Activated naive CD4-positive, alpha-beta T cell treated with anti-CD3 and anti-CD28 coated beads, Interleukin-2, amount 50 U/mL, for 72 hours (primary cell): Measurements from ENCODE around the gene KCTD6. TPM values are rescaled to one million over a fixed set of nuclear protein-coding genes. Genes with fewer than 3 reads are reported as not detected.

Experiments
- ATAC-seq, 2 donors: fragments of 150-1000 bp; cut with Tn5 transposase; 2 replicates each; pipeline ENCODE4 v1.10.0; 2021; ENCODE audit warnings: mild to moderate bottlenecking in 2 of 2, moderate library complexity in 2 of 2
- DNase-seq, 2 donors: peaks; one replicate each; pipeline ENCODE4 v3.0.0; 2021 to 2022; ENCODE audit warnings: low spot score in 2 of 2
- H3K27ac Mint-ChIP-seq, 2 donors: one replicate each; pipeline ENCODE4 v1.8.0; 2022; ENCODE audit warnings: mild to moderate bottlenecking in 2 of 2, mixed read lengths in 2 of 2
- H3K36me3 Mint-ChIP-seq, 2 donors: one replicate each; pipeline ENCODE4 v1.8.0; 2022; ENCODE audit warnings: mixed read lengths in 2 of 2
- H3K9me3 Mint-ChIP-seq, 2 donors: one replicate each; pipeline ENCODE4 v1.8.0; 2022; ENCODE audit warnings: mixed read lengths in 2 of 2
- total RNA-seq, 2 donors: library from RNA; stranded (reverse); gene quantifications; one replicate each; pipeline ENCODE4 v1.2.3, GENCODE V29; 2022

KCTD6 gene
- 1 to 10 TPM; 2.5 to 5.7 TPM for total RNA-seq

DNA sequence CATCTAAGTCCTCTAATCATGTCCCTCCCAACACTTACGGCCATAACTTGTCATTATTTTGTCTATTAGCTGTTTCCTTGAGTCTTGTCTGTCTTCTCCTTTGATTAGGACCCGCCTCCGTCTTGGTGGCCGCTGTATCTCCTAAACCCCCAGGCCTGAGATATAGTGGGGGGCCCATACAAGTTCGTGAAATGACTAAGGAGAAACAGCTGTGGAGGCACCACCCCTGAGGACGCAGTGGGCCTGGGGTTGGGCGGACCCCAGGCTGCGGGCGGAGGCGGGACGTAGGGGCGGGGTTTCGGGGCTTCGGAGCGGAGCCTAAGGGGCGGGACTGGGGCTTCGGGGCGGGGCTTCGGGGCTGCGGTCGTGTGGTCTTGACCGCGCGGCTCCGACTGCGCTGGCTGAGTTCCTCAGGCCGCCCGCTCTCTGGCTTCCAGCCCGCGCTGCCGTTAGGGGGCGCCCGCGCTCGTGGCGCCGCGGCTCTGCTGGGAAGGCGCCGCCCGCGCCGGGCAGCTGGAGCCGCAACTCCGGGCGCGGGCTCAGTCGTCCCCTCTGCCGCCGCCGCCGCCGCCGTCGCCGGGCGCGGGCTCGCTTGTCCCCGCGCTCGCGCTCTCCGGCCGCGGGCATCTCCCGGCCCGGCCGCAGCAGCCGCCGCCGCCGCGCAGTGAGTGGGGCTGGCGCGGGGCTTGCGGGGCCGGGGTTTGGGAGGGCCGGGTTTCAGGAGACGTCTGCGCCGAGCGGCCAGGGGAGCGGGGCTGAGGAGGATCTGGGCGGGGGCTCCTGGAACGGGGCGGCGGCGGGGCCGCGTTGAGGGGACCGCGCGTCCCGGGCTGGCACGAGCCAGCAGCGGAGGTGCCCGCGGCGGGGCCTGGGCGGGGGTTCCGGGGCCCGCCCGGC lies at the start of gene KCTD6:
TSS of gene KCTD6 (plus strand) at position 591 of the 897 bp plus-strand sequence. CDS start 6,660 bp downstream, outside the sequence.
- peaks cover 0 to 7% of the 10 kb centered on the region in 2 donors for H3K36me3 Mint-ChIP-seq

DNA sequence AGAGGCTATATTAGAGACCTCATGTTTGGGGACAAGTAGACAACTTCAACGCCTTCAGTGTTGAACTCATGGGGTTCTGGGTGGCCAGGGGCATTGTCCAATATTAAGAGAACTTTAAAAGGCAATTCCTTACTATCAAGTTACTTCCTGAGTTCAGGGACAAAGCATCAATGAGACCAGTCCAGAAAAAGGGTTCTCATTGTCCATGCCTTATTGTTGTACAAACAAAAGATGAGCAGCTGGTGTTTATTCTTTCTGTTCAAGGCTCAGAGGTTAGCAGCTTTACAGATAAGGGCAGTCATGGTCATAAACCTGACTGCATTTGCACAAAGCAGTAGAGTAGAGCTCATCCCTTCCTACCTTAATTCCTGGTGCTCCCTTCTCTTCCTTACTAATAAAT lies 39.7 kb upstream of the KCTD6 start:
- Mint-ChIP-seq H3K27ac (no peak overlapping the region), H3K9me3 (peaks cover 18 to 21% of the 10 kb centered on the region in 2 donors)
- no peak for ATAC-seq

More for the DNA sequence above, at the start of gene KCTD6:
- Mint-ChIP-seq H3K27ac (peak within 1 kb of the TSS; percentile 62 to 95), H3K9me3 (no peaks in the 10 kb centered on the region)
- DNase-seq (peak; percentile 86 to 93), ATAC-seq (peak; percentile 92 to 93)

DNA sequence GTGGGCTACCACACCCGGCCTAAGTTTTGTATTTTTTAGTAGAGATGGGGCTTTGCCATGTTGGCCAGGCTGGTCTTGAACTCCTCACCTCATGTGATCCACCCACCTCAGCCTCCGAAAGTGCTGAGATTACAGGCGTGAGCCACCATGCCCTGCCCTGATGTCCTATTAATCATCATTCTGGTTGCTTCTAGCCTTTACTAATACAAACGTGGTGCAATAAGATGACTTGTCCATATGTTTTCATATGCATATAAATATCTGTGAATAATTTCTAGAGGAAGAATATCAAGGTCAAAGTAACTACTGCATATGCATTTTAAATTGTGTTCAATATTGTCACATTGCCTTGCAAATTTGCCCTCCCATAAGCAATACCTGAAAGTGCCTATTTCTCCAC lies 32.7 kb upstream of the KCTD6 start:
- Mint-ChIP-seq H3K27ac (no peak overlapping the region), H3K9me3 (peaks cover 10 to 12% of the 10 kb centered on the region in 2 donors), H3K36me3 (peaks cover 7 to 14% of the 10 kb centered on the region in 2 donors)
- DNase-seq = no peak
- no peak for ATAC-seq

More for the DNA sequence above, 39.7 kb upstream of the KCTD6 start:
- DNase-seq = no peak
- H3K36me3 Mint-ChIP-seq = peaks cover 14 to 25% of the 10 kb centered on the region in 2 donors

DNA sequence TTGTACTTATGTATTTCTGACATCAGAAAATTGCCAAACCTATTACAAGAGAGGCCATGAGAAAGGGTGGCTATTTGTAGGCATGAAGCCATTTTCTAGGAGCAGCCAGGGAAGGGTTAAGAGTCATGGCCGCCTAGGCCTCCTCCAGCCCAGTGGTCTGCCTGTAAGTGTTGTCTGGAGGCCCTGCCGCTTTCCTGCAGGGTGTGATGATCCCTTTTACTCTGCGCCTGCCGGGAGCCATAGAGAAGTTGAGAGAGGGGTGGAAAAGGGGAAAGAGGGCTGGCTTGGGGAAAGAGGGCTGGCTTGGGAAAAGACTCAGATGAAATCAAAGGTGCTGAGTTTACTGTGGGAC lies 29.1 kb upstream of the KCTD6 start:
- H3K9me3 Mint-ChIP-seq = no peaks in the 10 kb centered on the region
- H3K36me3 Mint-ChIP-seq = no peaks in the 10 kb centered on the region
- ATAC-seq = no peak
- DNase-seq = no peak
- H3K27ac Mint-ChIP-seq = no peak overlapping the region

DNA sequence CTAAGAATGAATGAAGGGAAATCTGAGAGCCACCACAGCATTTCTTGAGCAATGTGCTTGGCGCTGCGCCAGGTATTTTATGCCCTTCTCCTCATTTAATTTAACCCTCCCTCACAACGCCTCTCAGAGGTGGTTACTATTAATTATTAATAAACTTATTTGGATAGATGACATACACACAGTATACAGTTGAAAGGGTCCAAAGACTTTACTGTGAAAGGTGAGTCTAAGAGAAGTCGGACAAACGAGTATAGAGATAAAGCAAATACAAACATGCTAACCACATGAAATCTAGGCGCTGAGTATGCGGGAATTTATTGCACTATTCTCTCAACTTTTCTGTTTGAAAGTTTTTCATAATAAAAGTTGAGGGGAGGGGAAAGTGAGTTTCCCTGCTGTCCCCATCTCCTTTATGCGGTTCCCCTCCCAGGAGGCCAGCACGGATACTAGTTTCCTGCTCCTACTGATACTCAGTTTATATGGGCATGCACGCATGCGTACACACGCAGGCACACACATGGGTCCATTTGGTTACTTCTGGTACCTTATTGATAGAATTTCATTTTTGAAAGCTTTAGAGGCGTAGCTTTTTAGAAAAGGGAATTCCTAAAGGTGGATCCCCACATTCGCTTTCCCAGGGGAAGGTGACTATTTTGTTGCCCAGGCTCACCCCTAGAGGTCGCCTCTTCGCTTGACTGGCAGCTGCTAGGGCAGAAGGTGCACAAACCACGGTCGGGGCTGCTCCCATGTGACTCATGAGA lies 28.5 kb upstream of the KCTD6 start:
- ATAC-seq (peak; percentile 98), DNase-seq (peak; percentile 74 to 92)
- Mint-ChIP-seq H3K9me3 (no peaks in the 10 kb centered on the region), H3K27ac (peak overlapping the region in 1 of 2 donors; percentile 47), H3K36me3 (no peaks in the 10 kb centered on the region)

DNA sequence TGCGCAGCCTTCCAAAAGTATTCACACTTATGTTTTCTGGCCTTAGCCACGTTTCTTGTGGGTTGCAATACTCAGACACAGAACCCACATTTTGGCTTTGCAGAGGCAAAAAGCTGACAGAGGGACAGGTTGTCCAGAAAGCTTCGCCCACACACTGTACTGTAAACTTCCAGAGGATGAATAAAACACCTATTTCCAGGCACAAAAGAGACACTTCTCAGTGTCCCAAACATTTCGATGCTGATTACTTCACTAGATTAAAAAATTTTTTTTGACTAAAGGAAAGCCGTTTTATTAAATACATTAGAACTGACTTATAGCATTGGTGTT lies 28.0 kb upstream of the KCTD6 start:
- no peak for ATAC-seq
- H3K27ac Mint-ChIP-seq = peak overlapping the region in 1 of 2 donors; percentile 47
- no peaks in the 10 kb centered on the region for H3K9me3 Mint-ChIP-seq
- H3K36me3 Mint-ChIP-seq = no peaks in the 10 kb centered on the region
- DNase-seq = no peak

DNA sequence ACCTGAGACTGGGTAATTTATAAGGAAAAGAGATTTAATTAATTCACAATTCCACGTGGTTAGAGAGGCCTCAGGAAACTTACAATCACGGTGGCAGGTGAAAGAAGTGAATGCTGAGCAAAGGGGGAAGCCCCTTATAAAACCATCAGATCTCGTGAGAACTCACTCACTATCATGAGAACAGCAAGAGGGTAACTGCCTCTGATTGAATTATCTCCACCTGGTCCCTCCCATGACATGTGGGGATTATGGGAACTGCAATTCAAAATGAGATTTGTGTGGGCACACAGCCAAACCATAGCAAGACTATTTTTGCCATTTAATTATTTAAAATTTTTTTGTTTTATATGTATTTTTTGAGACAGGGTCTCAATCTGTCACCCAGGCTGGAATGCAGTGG lies 27.0 kb upstream of the KCTD6 start:
- Mint-ChIP-seq H3K27ac (no peak overlapping the region), H3K9me3 (no peaks in the 10 kb centered on the region), H3K36me3 (no peaks in the 10 kb centered on the region)
- ATAC-seq = peak; percentile 47 to 53
- peak in 1 of 2 donors; percentile 15 for DNase-seq

DNA sequence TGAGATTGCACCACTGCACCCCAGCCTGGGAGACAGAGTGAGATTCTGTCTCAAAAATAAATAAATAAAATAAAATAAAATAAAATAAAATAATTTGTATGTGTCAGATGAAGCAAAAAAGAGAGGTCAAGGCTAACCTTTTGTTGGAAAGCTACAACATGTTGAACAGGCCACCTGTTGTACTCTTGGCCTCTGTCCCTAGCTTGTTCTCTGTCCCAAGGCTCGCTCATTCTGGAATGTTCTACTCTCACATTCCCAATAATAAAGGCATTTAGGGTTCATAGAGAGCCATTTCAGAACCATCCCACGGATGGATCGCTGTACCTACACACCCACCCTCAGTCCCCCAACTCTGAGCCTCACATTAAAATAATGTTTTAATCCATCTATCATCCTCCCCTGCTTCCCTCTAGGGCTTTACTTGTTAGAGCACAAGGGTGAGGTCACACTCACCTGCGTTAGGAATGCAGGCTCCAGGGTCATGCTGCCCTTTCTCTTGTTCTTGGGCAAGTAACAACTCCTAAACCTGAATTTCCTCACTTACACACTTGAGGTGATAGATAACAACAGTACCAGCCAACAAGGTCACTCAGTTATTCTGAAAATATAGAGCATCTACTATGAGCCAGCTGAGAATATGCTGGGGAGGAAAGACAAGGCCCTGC lies 24.9 kb upstream of the KCTD6 start:
- no peak overlapping the region for H3K27ac Mint-ChIP-seq
- no peak for ATAC-seq
- no peaks in the 10 kb centered on the region for H3K36me3 Mint-ChIP-seq
- H3K9me3 Mint-ChIP-seq = no peaks in the 10 kb centered on the region
- no peak for DNase-seq

DNA sequence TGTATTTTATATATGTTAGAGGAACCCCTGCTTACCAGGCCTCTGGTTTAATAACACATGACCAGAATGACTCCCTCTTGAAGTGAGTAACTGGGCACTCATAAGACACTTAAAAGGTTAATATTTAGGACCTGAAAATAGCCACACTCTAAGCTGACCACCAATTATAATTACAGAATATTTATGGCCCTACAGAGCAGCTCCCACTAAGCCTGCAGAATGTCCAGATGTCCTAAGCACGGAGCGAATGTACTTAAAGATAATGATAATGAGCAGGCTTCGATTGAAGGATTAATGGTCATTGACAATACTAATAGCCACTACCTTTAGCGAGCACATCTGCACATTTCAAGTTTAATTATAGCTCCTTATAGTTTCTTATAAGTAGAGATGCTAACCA lies 22.8 kb upstream of the KCTD6 start:
- Mint-ChIP-seq H3K9me3 (no peaks in the 10 kb centered on the region), H3K36me3 (no peaks in the 10 kb centered on the region), H3K27ac (no peak overlapping the region)
- DNase-seq (no peak), ATAC-seq (no peak)

DNA sequence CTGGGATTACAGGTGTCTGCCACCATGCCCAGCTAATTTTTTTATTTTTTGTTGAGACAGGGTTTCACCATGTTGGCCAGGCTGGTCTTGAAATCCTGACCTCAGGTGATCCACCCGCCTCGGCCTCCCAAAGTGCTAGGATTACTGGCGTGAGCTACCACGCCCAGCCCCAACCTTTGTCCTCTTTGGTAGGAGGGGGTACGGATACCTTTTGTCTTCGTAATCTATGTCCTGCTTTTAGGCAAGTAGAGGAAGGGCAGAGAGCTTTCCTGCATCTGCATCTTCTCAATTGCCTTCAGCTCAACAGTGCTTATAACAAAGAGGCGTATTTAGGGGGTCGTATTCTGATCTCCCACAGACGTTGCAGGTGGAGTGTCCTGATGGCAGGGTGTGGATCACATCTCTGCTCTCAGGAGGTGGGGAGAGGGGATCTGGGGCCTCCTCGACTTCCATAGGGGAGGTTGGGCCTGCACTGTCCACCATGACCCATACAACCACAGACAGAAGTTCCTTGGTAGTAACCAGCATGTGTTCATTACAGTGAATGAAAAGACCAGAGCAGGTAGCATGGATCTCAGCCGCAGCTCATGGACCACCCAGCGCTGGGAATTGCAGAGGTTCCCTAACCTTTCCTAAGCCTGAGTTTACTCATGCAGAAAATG lies 21.4 kb upstream of the KCTD6 start:
- Mint-ChIP-seq H3K9me3 (no peaks in the 10 kb centered on the region), H3K36me3 (no peaks in the 10 kb centered on the region), H3K27ac (peak overlapping the region in 1 of 2 donors; percentile 72)
- no peak for DNase-seq
- ATAC-seq = no peak

DNA sequence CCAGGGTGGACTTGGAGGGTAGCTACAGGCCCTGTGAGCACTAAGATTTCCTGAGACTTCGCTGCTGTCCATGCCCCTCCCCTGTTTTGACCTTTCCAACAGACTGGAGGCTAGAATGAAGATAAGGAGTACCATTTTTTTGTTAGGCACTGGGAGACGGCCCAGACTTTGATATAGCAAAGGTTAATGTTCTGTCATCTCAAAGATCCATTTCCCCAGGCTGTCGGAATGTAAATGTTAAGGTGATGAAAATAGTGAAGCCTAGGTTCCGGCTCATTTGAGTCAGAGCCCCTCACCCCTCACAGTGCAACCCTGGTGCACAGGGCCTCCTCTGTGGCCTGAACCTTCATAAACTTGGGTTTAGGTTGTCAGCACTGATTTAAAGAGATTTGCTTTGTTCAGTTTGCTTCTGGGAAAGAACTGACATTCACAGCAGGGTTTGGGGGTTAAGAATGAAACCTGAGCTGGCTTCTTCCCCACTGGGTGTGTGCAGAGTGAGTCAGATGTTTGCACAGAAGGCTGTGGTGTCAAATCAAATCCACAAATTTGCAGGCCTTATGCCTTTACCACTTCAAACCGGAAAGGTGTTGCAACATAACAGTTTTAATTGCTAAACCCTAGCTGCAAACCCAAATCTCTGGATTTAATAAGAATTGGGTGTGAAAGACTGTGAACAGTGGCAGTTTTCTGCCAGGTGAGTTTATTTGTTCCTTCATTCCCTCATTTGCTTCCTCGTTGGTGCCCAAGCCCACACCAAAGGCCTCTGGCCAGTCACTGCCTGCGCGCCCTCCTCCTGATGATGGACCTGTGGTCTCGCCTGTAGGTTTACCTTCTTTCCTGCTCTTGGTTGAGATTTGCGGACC lies 20.6 kb upstream of the KCTD6 start:
- no peaks in the 10 kb centered on the region for H3K36me3 Mint-ChIP-seq
- ATAC-seq (peak; percentile 94 to 96), DNase-seq (peak; percentile 67 to 72)
- H3K27ac Mint-ChIP-seq = peak overlapping the region in 1 of 2 donors; percentile 72
- H3K9me3 Mint-ChIP-seq = no peaks in the 10 kb centered on the region

DNA sequence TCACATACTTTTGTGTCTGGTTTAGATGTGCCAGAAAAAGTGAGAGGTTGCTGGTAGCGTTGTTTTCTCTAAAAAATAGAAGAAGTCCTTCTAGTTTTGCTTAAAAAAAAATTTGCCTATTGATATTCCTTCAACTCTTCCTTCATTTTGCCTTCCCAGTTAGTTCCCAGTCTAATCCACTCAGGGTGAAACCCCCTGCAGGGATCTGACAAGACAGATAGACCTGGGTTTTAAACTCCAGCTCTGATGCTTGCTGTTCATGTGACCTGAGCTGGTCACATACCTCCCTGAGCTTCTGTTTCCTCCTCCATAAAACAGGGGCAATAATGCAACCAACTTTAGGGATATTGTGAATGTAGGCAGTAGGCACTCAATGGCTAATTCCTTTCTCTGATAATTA lies 18.6 kb upstream of the KCTD6 start:
- ATAC-seq (no peak), DNase-seq (no peak)
- Mint-ChIP-seq H3K9me3 (no peaks in the 10 kb centered on the region), H3K27ac (no peak overlapping the region), H3K36me3 (no peaks in the 10 kb centered on the region)

DNA sequence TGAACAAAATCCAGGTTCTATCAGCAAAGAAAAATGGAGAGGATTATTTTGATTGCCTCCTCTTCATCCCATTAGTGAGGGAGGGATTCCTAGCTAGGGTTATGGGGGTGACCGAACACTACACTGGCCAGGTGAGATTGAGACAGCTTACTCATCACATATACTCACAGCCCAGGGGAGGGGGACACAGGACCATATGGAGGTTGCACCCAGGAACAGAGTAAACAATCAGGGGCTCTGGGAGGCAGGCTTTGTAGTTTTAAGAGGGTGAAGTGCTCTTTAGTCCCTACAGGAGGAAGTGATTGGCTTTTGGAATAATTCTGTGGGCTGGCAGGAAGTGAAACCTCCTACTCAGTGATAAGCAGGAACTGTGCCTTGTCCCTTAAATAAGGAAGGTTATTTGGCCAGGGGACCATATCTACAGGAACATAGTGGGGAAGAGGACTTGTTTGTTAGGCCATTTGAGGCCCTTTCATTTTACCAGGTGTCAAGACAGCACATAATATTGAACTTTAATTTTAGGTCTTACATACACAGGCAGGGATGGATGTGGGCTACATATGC lies 17.5 kb upstream of the KCTD6 start:
- ATAC-seq (no peak), DNase-seq (no peak)
- H3K36me3 Mint-ChIP-seq = no peaks in the 10 kb centered on the region
- no peak overlapping the region for H3K27ac Mint-ChIP-seq
- H3K9me3 Mint-ChIP-seq = no peaks in the 10 kb centered on the region

DNA sequence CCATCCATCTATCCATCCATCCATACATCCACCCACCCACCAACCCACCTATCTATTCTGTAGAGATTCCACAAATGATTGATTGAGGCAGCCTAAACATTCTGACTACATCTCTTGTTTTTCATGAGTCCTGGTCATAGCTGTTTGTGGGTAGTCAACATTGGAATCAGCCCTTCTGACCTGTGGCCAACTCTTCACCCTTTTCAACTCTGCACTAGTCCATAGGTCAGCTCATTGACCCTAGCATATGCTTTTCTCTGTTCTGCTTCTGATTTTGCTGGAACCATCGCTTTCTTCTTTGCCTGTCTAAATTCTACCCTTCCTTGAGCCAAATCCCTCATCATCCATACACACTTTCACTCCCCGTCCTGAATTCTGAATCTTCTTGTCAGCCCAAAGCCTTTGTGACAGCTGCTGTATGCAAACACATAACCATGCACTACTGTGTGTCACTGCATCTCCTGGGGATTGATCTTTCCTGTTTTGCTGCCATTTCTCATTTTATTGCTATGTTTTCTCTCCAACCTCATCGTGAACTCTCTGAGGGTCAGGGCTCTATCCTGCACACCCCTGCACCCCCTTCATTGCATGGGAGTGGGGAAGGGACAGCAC lies 16.8 kb upstream of the KCTD6 start:
- ATAC-seq = no peak
- H3K27ac Mint-ChIP-seq = no peak overlapping the region

DNA sequence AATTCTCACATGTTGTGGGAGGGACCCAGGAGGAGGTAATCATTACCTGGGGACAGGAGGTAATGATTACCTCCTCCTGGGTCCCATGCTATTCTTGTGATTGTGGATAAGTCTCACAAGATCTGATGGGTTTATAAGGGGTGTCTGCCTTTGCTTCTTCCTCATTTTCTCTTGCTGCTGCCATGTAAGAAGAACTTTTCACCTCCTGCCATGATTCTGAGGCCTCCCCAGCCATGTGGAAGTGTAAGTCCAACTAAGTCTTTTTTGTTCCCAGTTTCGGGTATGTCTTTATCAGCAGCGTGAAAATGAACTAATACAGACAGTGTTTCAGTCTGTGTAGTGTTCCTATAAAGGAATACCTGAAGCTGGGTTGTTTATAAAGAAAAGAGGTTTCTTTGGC lies 13.1 kb upstream of the KCTD6 start:
- Mint-ChIP-seq H3K27ac (no peak overlapping the region), H3K36me3 (no peaks in the 10 kb centered on the region), H3K9me3 (no peaks in the 10 kb centered on the region)
- DNase-seq (no peak), ATAC-seq (no peak)

More for the DNA sequence above, 16.8 kb upstream of the KCTD6 start:
- Mint-ChIP-seq H3K9me3 (no peaks in the 10 kb centered on the region), H3K36me3 (no peaks in the 10 kb centered on the region)
- DNase-seq = no peak
